GM21825 (cell line): ENCODE results near the gene SLC2A11.

Experiments used
- ATAC-seq: cut with Tn5 transposase; IDR thresholded peaks from one replicate; pipeline ENCODE4 v1.9.1; 2021; ENCODE audit warnings: mild to moderate bottlenecking, moderate library complexity; ENCODE audit not compliant: unreplicated experiment

Gene SLC2A11, protein sequence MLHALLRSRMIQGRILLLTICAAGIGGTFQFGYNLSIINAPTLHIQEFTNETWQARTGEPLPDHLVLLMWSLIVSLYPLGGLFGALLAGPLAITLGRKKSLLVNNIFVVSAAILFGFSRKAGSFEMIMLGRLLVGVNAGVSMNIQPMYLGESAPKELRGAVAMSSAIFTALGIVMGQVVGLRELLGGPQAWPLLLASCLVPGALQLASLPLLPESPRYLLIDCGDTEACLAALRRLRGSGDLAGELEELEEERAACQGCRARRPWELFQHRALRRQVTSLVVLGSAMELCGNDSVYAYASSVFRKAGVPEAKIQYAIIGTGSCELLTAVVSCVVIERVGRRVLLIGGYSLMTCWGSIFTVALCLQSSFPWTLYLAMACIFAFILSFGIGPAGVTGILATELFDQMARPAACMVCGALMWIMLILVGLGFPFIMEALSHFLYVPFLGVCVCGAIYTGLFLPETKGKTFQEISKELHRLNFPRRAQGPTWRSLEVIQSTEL

GRCh38 chr22:23857606-23858483, at the start of gene SLC2A11:
Gene SLC2A11, plus strand, starts transcription at chr22:23857875. Its CDS starts 125 bp downstream, at chr22:23858000.
- peak; percentile 83 for ATAC-seq

GRCh38 chr22:23812378-23812777, 45.3 kb upstream of the SLC2A11 start:
- ATAC-seq = no peak

DNA sequence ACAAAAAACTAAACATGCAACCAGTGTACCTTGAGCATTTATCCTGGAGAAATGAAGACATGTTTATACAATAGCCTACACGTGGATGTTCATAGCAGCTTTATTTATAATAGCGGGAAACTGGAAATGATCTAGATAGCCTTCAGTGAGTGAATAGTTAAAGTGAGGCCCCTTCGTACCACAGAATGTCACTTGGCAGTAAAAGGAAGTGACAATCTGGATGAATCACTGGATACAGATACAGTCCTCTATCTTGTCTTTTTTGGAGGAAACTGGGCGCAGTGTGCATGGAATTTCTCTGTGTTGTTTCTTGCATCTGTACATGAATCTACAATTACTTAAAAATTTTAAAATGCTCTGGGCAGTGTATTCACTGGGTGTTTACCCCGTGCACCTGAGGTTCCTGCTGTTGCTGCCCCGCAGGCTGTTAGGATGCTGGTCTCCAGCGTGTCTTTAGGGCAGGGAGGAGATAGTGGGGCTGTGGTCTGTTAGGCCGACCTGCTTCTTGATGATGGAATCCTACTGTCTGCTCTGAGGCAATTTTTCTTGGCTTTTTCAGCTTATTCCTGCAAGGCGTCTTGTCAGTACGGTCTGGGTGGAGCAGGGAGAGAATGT, 42.0 kb upstream of the SLC2A11 start:
- ATAC-seq = no peak

- ATAC-seq = no peak
These were observed 41.3 kb upstream of the SLC2A11 start for GRCh38 chr22:23816156-23816976.

- no peak for ATAC-seq
These were observed 40.5 kb upstream of the SLC2A11 start for GRCh38 chr22:23817146-23817545.

DNA sequence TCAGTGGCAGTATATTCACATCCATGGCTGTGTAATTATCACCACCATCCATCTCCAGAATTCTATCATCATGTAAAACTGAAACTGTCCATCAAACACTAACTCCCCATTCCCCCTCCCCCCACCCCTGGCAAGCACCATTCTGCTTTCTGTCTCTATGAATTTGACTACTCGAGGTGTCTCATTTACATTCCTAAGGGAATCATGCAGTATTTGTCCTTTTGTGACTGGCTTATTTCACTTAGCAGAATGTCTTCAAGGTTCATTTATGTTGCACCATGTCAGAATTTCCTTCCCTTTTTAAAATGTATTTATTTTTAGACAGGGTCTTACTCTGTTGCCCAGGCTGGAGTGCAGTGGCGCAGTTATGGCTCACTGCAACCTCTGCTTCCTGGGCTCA, 39.1 kb upstream of the SLC2A11 start:
- ATAC-seq = no peak

GRCh38 chr22:23820748-23821211, 36.9 kb upstream of the SLC2A11 start:
- ATAC-seq = no peak

GRCh38 chr22:23822101-23822671, 35.5 kb upstream of the SLC2A11 start:
- no peak for ATAC-seq

GRCh38 chr22:23823331-23823791, 34.3 kb upstream of the SLC2A11 start:
- ATAC-seq = no peak

GRCh38 chr22:23824476-23825245, 33.0 kb upstream of the SLC2A11 start:
- no peak for ATAC-seq

GRCh38 chr22:23825246-23825905, 32.3 kb upstream of the SLC2A11 start:
- ATAC-seq = no peak

GRCh38 chr22:23826510-23827350, 30.9 kb upstream of the SLC2A11 start:
- no peak for ATAC-seq

DNA sequence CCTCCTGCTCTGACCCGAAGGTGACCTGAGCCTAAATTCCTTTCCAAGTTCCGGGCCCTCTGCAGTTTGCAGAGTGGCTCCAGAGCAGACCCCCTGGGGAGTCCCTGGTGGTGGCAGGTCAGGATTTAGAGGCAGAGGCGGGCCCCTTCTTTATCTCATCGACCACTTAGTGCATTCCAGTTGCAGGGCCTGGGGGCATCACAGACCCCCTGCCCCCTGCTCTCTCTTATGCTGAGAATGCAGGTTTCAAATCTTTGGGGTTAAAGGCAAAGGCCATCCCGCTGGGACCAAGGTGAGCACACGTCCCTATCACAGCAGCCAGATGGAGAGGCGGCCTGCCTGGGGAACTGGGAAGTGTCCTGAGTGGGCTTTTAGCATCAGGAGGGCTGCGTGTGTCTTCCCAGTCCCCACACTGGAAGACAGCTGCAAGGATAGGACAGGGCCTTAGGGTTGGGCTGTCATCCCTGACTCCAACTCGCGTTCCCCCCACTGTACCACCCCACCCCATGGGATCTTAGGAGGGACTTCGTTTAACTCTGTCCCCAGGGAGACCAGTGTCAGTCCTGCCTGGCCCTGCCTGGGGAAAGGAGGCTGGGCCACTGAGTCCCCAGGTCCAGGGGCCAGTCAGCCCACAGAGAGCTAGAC, 30.2 kb upstream of the SLC2A11 start:
- ATAC-seq = no peak

DNA sequence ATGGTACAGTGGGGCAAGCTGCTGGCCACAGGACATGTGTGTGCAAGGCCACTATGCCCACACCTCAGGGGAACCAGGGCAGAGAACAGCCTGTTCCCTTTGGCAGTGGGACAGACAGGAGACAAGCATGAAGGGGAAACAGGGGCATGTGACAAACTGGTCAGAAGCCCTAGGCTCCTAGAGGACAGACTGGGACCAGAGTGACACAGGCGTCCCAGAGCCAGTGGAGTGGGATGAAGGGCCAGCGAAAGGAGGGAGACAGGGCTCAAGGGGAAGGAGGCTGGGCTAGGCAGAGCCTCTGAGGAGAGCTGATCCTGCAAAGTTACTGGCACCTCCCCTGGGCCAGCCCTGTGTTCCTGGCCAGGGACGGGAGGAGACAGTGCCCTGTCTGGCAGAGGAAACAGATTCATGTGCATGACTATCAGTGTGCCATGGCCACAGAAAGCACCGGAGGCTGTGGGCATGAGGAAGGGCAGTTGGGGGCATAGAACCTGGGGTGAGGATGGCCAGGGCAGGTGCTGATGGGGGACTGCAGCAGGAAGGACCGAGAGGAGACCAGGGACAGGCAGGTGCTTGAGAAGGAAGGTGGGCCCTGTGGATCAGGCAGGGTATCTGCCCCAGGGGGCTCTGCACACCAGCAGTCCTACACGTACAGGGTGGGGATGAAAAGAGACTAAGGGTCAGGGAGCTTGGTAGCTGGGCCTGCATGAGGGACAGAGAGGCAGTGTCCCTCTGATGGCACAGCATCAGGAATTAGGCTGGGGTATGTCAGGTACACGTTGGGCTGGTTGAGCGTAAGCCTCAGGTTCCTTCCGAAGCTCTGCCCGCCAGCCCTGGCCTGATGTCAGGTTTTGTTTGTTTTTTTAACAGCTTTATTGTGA, 28.6 kb upstream of the SLC2A11 start:
- no peak for ATAC-seq

DNA sequence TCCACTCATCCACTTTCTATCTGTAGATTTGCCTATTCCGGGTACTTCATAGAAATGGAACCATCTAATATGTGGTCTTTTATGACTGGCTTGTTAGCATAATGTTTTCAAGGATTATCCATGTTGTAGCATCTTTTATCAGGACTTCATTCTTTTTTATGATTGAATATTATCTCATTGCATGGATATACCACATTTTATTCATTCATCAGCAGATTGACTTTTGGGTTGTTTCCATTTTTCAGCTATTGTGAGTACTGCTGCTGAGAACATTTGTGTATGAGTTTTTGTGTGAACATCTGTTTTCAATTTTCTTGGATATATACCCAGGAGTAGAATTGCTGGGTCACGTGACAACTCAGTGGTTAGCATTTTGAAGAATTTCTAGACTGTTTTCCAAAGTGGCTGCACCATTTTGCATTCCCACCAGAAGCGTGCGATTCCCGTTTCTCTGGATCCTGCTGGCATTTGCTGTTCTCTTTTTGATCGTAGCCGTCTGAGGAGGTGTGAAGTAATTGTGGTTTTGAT, 27.8 kb upstream of the SLC2A11 start:
- ATAC-seq = no peak

DNA sequence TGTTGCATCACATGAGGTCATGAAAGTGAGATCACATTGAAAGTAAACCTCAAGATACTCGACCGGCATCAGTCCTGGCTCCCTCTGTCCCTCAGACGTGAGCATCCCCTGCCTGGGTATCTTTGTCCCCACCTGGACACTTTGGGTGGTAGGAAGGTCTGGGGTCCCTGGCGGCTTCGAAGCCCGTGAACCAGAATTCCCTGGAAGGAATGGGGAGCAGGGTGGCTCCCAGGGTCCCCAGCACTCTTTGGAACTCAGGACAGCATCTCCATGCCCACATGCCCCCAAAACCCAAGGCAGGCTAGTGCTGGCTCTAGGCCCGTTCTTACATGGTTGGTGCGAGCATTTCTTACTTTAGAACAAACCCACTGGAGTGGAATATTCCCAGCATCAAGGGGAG, 26.4 kb upstream of the SLC2A11 start:
- no peak for ATAC-seq
